A673 (cell line): ENCODE data around the gene POLDIP2.

ENCODE experiments used
- CTCF ChIP-seq: fragments of 300-800, 200-600 bp; sonication (generic); conservative IDR thresholded peaks from 2 replicates; pipeline ENCODE4 v1.5.1; 2017; ENCODE audit warnings: low read depth, mild to moderate bottlenecking, antibody characterized with exemption, low read length, moderate library complexity, mixed read lengths
- EZH2 ChIP-seq: fragments of 200-600 bp; sonication (generic); IDR thresholded peaks from 2 replicates; pipeline ENCODE4 v1.6.1; 2017; ENCODE audit warnings: borderline replicate concordance, low read depth, mild to moderate bottlenecking, mixed read lengths, antibody characterized with exemption, low read length; ENCODE audit not compliant: poor library complexity, severe bottlenecking

- TF ChIP-seq EZH2, result no peak
- no peak for TF ChIP-seq CTCF
These were observed 13.3 kb downstream of the POLDIP2 start for GRCh38 chr17:28344011-28344410.
